Nephron progenitor cell (in vitro differentiated cells): Measurements from ENCODE around the gene NES.

Experiments
- DNase-seq: peaks from one replicate; pipeline ENCODE4 v3.0.0; 2021
- H3K27ac Mint-ChIP-seq: 2 replicates; pipeline ENCODE4 v1.8.0; 2021; ENCODE audit warnings: mild to moderate bottlenecking, moderate library complexity, mixed read lengths
- H3K27me3 Mint-ChIP-seq: 2 replicates; pipeline ENCODE4 v1.8.0; 2021; ENCODE audit warnings: mild to moderate bottlenecking, low read depth, mixed read lengths; ENCODE audit not compliant: poor library complexity
- H3K36me3 Mint-ChIP-seq: 2 replicates; pipeline ENCODE4 v1.8.0; 2021; ENCODE audit warnings: low read depth, mixed read lengths
- H3K4me1 Mint-ChIP-seq: 2 replicates; pipeline ENCODE4 v1.8.0; 2021; ENCODE audit warnings: mixed read lengths
- H3K4me3 Mint-ChIP-seq: 2 replicates; pipeline ENCODE4 v1.8.0; 2021; ENCODE audit warnings: mild to moderate bottlenecking, moderate library complexity, mixed read lengths
- H3K9me3 Mint-ChIP-seq: 2 replicates; pipeline ENCODE4 v1.8.0; 2021; ENCODE audit warnings: mild to moderate bottlenecking, moderate library complexity, mixed read lengths
- CTCF ChIP-seq: fragments of 200-600 bp; sonication (generic); IDR thresholded peaks from 2 replicates; pipeline ENCODE4 v1.5.0; 2021; ENCODE audit warnings: antibody characterized with exemption

NES gene

GRCh38 chr1:156690675-156691036 lies 13.4 kb upstream of the NES start:
- Mint-ChIP-seq H3K4me3 (peak overlapping the region; percentile 82), H3K4me1 (peaks cover 65% of the 10 kb centered on the region), H3K27me3 (no peaks in the 10 kb centered on the region), H3K27ac (peak overlapping the region; percentile 91), H3K9me3 (no peaks in the 10 kb centered on the region), H3K36me3 (no peaks in the 10 kb centered on the region)
- no peak for DNase-seq
- TF ChIP-seq CTCF, result no peak

GRCh38 chr1:156689953-156690674 lies 12.9 kb upstream of the NES start:
- peak; percentile 48 for DNase-seq
- Mint-ChIP-seq H3K4me1 (peaks cover 65% of the 10 kb centered on the region), H3K9me3 (no peaks in the 10 kb centered on the region), H3K36me3 (no peaks in the 10 kb centered on the region), H3K4me3 (peak overlapping the region; percentile 82), H3K27ac (peak overlapping the region; percentile 91), H3K27me3 (peaks cover under 1% of the 10 kb centered on the region)
- TF ChIP-seq CTCF, result no peak

GRCh38 chr1:156689035-156689952 lies 12.1 kb upstream of the NES start:
- Mint-ChIP-seq H3K4me1 (peaks cover 59% of the 10 kb centered on the region), H3K36me3 (no peaks in the 10 kb centered on the region), H3K27ac (peak overlapping the region; percentile 91), H3K9me3 (no peaks in the 10 kb centered on the region), H3K4me3 (peak overlapping the region; percentile 82), H3K27me3 (peaks cover 8% of the 10 kb centered on the region)
- TF ChIP-seq CTCF, result peak; percentile 73
- DNase-seq, result peak; percentile 86

- Mint-ChIP-seq H3K9me3 (no peaks in the 10 kb centered on the region), H3K27ac (no peak overlapping the region), H3K27me3 (peaks cover 26% of the 10 kb centered on the region), H3K4me1 (peaks cover 31% of the 10 kb centered on the region), H3K36me3 (no peaks in the 10 kb centered on the region), H3K4me3 (no peak overlapping the region)
- DNase-seq, result no peak
- TF ChIP-seq CTCF, result no peak
These were observed 7.1 kb upstream of the NES start for GRCh38 chr1:156684227-156684782.

- H3K36me3 Mint-ChIP-seq, result no peaks in the 10 kb centered on the region
- no peak for TF ChIP-seq CTCF
- no peak overlapping the region for H3K27ac Mint-ChIP-seq
- peaks cover 42% of the 10 kb centered on the region for H3K27me3 Mint-ChIP-seq
- no peak for DNase-seq
- no peaks in the 10 kb centered on the region for H3K9me3 Mint-ChIP-seq
- no peak overlapping the region for H3K4me3 Mint-ChIP-seq
- peaks cover 35% of the 10 kb centered on the region for H3K4me1 Mint-ChIP-seq
These were observed 5.1 kb upstream of the NES start for GRCh38 chr1:156682166-156682890.
